K562 (cell line): ENCODE measurements around the gene RAP1GDS1. TPM values are rescaled to one million over a fixed set of nuclear protein-coding genes. Genes with fewer than 3 reads are reported as not detected.

Experiments used
- ATAC-seq: fragments of 200-7000 bp; cut with Tn5 transposase; 3 replicates; pipeline ENCODE4 v1.9.1; 2020; ENCODE audit warnings: moderate library complexity
- BruUV-seq: library from RNA; stranded (reverse); fragments of 400-500 nt; replicated peaks from 2 replicates; lab custom pipeline; 2021; lab: Mats Ljungman, UMichigan
- CTCF ChIA-PET: fragments of 300-600 bp; formaldehyde crosslinking; extraction: SDS; loops from one replicate; lab custom pipeline; 2021; ENCODE audit warnings: low intra/inter-chr PET ratio; lab: Yijun Ruan, JAX
- POLR2A ChIA-PET: fragments of 300-600, 350-650 bp; sonication (Branson Sonifier 250); formaldehyde crosslinking; extraction: SDS; loops from one replicate; lab custom pipeline; 2021; ENCODE audit warnings: antibody characterized with exemption, inconsistent platforms; lab: Yijun Ruan, JAX
- DNase-seq, 4 experiments: peaks; one replicate each; pipeline versions ENCODE4 v3.0.0 to v3.0.0-alpha.2; 2011 to 2018; ENCODE audit warnings: low spot score in 3 of 4, mixed read lengths in 3 of 4; ENCODE audit errors: extremely low read depth in 1 of 4
- FAIRE-seq: peaks from 2 replicates; lab custom pipeline; 2011; peaks lifted over from hg19 to GRCh38; lab: Jason Lieb, UNC
- H2AFZ ChIP-seq: 2 replicates; pipeline ENCODE4 v1.6.0; 2011; ENCODE audit warnings: low read depth, low read length, control low read depth, inconsistent platforms
- H3K27ac ChIP-seq: fragments of 200-600 bp; 3 replicates; pipeline ENCODE4 v1.8.0; 2011; ENCODE audit warnings: low read depth, mild to moderate bottlenecking, control low read depth, inconsistent platforms, low read length, moderate library complexity, mixed read lengths; ENCODE audit errors: extremely low read depth
- H3K27me3 ChIP-seq, 2 experiments: fragments of 300-600 bp in 1 of 2; 2 replicates in 1 of 2; 3 replicates in 1 of 2; pipeline versions ENCODE4 v1.6.0 to v1.8.0; 2011; ENCODE audit warnings: inconsistent platforms in 2 of 2, low read length in 2 of 2, mild to moderate bottlenecking in 1 of 2, mixed read lengths in 1 of 2, moderate library complexity in 1 of 2; ENCODE audit not compliant: control insufficient read depth in 2 of 2, insufficient read depth in 2 of 2
- H3K36me3 ChIP-seq: fragments of 300-600 bp; 3 replicates; pipeline ENCODE4 v1.8.0; 2011; ENCODE audit warnings: mild to moderate bottlenecking, low read length, inconsistent platforms; ENCODE audit not compliant: control insufficient read depth, insufficient read depth
- H3K4me1 ChIP-seq, 2 experiments: fragments of 200-600 bp in 1 of 2; replicated peaks in 1 of 2; 2 replicates in 1 of 2; 3 replicates in 1 of 2; pipeline versions ENCODE4 v1.5.1 to v1.8.0; 2011; ENCODE audit warnings: inconsistent platforms in 2 of 2, low read length in 2 of 2, mild to moderate bottlenecking in 1 of 2, mixed read lengths in 1 of 2, moderate library complexity in 1 of 2; ENCODE audit not compliant: control insufficient read depth in 2 of 2, insufficient read depth in 2 of 2
- H3K4me2 ChIP-seq: 2 replicates; pipeline ENCODE4 v1.6.1; 2011; ENCODE audit warnings: low read length, control low read depth, inconsistent platforms, mixed read lengths; ENCODE audit not compliant: insufficient read depth
- H3K4me3 ChIP-seq: fragments of 200-600 bp; sonication (generic), shearing (Covaris generic); 2 replicates; pipeline ENCODE4 v1.5.1; 2016; ENCODE audit warnings: control low read depth, inconsistent platforms
- H3K79me2 ChIP-seq: fragments of 200-600 bp; 3 replicates; pipeline ENCODE4 v1.8.0; 2011; ENCODE audit warnings: low read length, inconsistent platforms; ENCODE audit not compliant: control insufficient read depth, insufficient read depth
- H3K9ac ChIP-seq, 2 experiments: 2 replicates each; pipeline versions ENCODE4 v1.6.0 to v1.6.1; 2011; ENCODE audit warnings: low read depth in 2 of 2, low read length in 2 of 2, control low read depth in 1 of 2, inconsistent platforms in 1 of 2, mild to moderate bottlenecking in 1 of 2, mixed read lengths in 1 of 2; ENCODE audit not compliant: insufficient read depth in 1 of 2
- H3K9me1 ChIP-seq: one replicate; pipeline ENCODE4 v1.6.0; 2011; ENCODE audit warnings: inconsistent platforms, mild to moderate bottlenecking, low read length, moderate library complexity; ENCODE audit not compliant: control insufficient read depth, insufficient read depth
- H3K9me3 ChIP-seq: replicated peaks from 2 replicates; pipeline ENCODE4 v1.5.1; 2011; ENCODE audit warnings: low read depth, low read length, inconsistent platforms; ENCODE audit not compliant: control insufficient read depth, insufficient read depth
- H4K20me1 ChIP-seq: replicated peaks from 2 replicates; pipeline ENCODE4 v1.6.1; 2011; ENCODE audit warnings: low read length, inconsistent platforms, mixed read lengths; ENCODE audit not compliant: control insufficient read depth, insufficient read depth
- ARNT ChIP-seq, 2 experiments: fragments of 450-650 bp; IDR thresholded peaks; 2 replicates each; pipeline ENCODE4 v1.6.1; 2016; ENCODE audit warnings: mild to moderate bottlenecking in 1 of 2
- KLF13 ChIP-seq: fragments of 450-650 bp; IDR thresholded peaks from 2 replicates; pipeline ENCODE4 v1.6.1; 2016; ENCODE audit warnings: missing genetic modification characterization, low read depth, mild to moderate bottlenecking, missing compliant biosample characterization, moderate library complexity, borderline replicate concordance
- MBD2 ChIP-seq: sonication (generic); IDR thresholded peaks from 2 replicates; pipeline ENCODE4 v1.6.1; 2016; ENCODE audit warnings: low read depth, borderline replicate concordance
- MCM5 ChIP-seq: fragments of 450-650 bp; IDR thresholded peaks from 2 replicates; pipeline ENCODE4 v1.6.1; 2016; ENCODE audit warnings: low read depth
- NFRKB ChIP-seq: fragments of 450-650 bp; IDR thresholded peaks from 2 replicates; pipeline ENCODE4 v1.6.1; 2016; ENCODE audit warnings: low read depth
- PHF21A ChIP-seq: fragments of 450-650 bp; IDR thresholded peaks from 2 replicates; pipeline ENCODE4 v1.6.1; 2017; ENCODE audit warnings: low read depth, borderline replicate concordance
- POLR2H ChIP-seq: IDR thresholded peaks from 2 replicates; pipeline ENCODE4 v1.6.1; 2016; ENCODE audit warnings: missing genetic modification characterization, low read depth, mild to moderate bottlenecking, control low read depth, missing compliant biosample characterization, moderate library complexity
- ZNF24 ChIP-seq: fragments of 450-650 bp; IDR thresholded peaks from 2 replicates; pipeline ENCODE4 v1.6.1; 2016
- ZNF311 ChIP-seq: fragments of 250-450 bp; sonication (Bioruptor Pico); IDR thresholded peaks from 2 replicates; pipeline ENCODE4 v1.4.0; 2020; ENCODE audit warnings: mild to moderate bottlenecking, moderate library complexity
- ZNF431 ChIP-seq: sonication (generic); formaldehyde crosslinking; IDR thresholded peaks from 2 replicates; pipeline ENCODE4 v1.8.0; 2022; ENCODE audit warnings: mild to moderate bottlenecking, missing genetic modification reagents
- ZNF830 ChIP-seq: fragments of 250-450 bp; sonication (Bioruptor Pico); IDR thresholded peaks from 2 replicates; pipeline ENCODE4 v1.5.0; 2021; ENCODE audit warnings: mild to moderate bottlenecking
- WGBS: fragments of 100-300 bp; shearing (Covaris generic); methylation state at CpG from one replicate; pipeline ENCODE4 v1.1.6; 2016; ENCODE audit warnings: low coverage, mixed read lengths; ENCODE audit not compliant: insufficient coverage; ENCODE audit errors: missing lambda C conversion rate; 5-methylcytosine and 5-hydroxymethylcytosine counted together
- in situ Hi-C: fragments of 300-500 bp; cut with MboI; formaldehyde crosslinking; loops from 4 replicates; pipeline ENCODE4 v1.15.0; 2018; ENCODE audit warnings: inconsistent platforms, mixed read lengths
- intact Hi-C: fragments of 100-400 bp; cut with micrococcal nuclease; formaldehyde crosslinking; loops from 2 replicates; pipeline ENCODE4 v1.14.2; 2022
- polyA plus RNA-seq, 8 experiments: library from polyadenylated mRNA; depleted of rRNA in 4 of 8; stranded (reverse) in 5 of 8; unstranded in 3 of 8; fragments of >200 nt; fragmentation: Nextera tagmentation in 2 of 8; fragmentation: Illumina TruSeq in 1 of 8; extraction: Ambion mirVana in 2 of 8; extraction: Trizol in 1 of 8; gene quantifications; 2 replicates each; pipeline versions ENCODE4 v1.2.1 to v1.2.3, GENCODE V29; 2011 to 2014; ENCODE audit warnings: inconsistent platforms in 1 of 8, missing spikeins in 1 of 8
- total RNA-seq, 7 experiments: library from RNA; depleted of rRNA in 6 of 7; stranded (reverse); fragments of >200 nt in 6 of 7; fragmentation: Illumina TruSeq in 2 of 7; extraction: Trizol in 2 of 7; gene quantifications; 2 replicates each; pipeline versions ENCODE4 v1.2.1 to v1.2.3, GENCODE V29; 2011 to 2021; ENCODE audit warnings: low replicate concordance in 1 of 7
- TF ChIP-seq, protein P1 (sequence below): fragments of 450-650 bp; IDR thresholded peaks from 2 replicates; pipeline ENCODE4 v1.6.1; 2016; ENCODE audit warnings: low read depth, mild to moderate bottlenecking, moderate library complexity

RAP1GDS1 gene
- total and polyA plus RNA-seq, 9 of the 15 experiments (the other 6 are each of a cell fraction or from before 2014, with no cell fraction given), result 27.2 to 55.6 (median 31.5) TPM

DNA sequence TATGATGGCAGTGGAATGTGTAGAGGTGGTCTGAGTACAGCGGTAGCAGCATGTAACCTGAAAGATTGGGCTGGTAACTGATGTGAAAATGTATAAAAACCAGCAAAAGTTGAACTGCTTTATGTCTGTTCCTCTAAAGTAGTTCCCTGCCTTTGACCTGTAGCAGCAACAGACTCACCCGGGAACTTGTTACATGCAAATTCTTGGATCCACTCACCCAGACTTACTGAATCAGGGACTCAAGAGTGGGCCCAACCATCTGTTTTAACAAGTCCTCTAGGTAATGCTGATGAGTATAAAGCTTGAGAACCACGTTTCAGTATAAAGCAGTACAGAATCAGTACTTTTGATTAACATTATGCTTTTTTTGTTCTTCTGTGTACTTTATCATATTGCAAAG lies 84.7 kb downstream of the RAP1GDS1 start:
- in situ Hi-C loops, result no loop called here
- no peak for DNase-seq
- FAIRE-seq, result no peak
- Histone ChIP-seq H3K9me1 (no peaks in the 10 kb centered on the region), H3K9ac (no peak overlapping the region), H3K4me3 (no peak overlapping the region), H3K36me3 (0 out of 3 replicates have a peak, but pooled peaks cover 3% of the 10 kb centered on the region), H3K4me1 (no peaks in the 10 kb centered on the region), H3K9me3 (no peaks in the 10 kb centered on the region), H3K27ac (no peak overlapping the region), H2AFZ (no peak overlapping the region), H3K79me2 (no peaks in the 10 kb centered on the region; the same call in 2 of the 3 replicates), H3K27me3 (no peaks in the 10 kb centered on the region), H4K20me1 (no peaks in the 10 kb centered on the region), H3K4me2 (no peak overlapping the region)
- POLR2A ChIA-PET, result no interaction called here
- no peak for ATAC-seq
- no TSS peak for BruUV-seq
- 48% methylated on average over 3 of the region's 3 CpGs for WGBS
- TF ChIP-seq ZNF830 (no peak), MCM5 (no peak), ZNF24 (no peak), NFRKB (no peak), ARNT (IDR thresholded peaks at IDR 0.05) (no peak), ZNF431 (CRISPR knock-in tag) (no peak), MBD2 (no peak), POLR2H (tag) (no peak), KLF13 (tag) (no peak), ZNF311 (CRISPR knock-in tag) (no peak), PHF21A (no peak)
- TF ChIP-seq, protein P1, sequence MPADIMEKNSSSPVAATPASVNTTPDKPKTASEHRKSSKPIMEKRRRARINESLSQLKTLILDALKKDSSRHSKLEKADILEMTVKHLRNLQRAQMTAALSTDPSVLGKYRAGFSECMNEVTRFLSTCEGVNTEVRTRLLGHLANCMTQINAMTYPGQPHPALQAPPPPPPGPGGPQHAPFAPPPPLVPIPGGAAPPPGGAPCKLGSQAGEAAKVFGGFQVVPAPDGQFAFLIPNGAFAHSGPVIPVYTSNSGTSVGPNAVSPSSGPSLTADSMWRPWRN, result no peak
- CTCF ChIA-PET, result no interaction called here
- intact Hi-C loops, result no loop called here
